K562 (cell line): ENCODE data around the gene ZNF234. TPM values are rescaled to one million over a fixed set of nuclear protein-coding genes. Genes with fewer than 3 reads are reported as not detected.

Source experiments
- CBX3 ChIP-seq, 2 experiments: IDR thresholded peaks; 1 replicate in 1 of 2; 2 replicates in 1 of 2; pipeline ENCODE4 v1.6.1; 2012; ENCODE audit warnings: inconsistent platforms in 2 of 2, low read length in 2 of 2, borderline replicate concordance in 1 of 2, control low read depth in 1 of 2
- CTBP1 ChIP-seq: fragments of 450-650 bp; IDR thresholded peaks from 2 replicates; pipeline ENCODE4 v1.6.1; 2016; ENCODE audit warnings: borderline replicate concordance
- CXXC5 ChIP-seq: fragments of 250-450 bp; sonication (Bioruptor Pico); IDR thresholded peaks from 2 replicates; pipeline ENCODE4 v1.8.0; 2022; ENCODE audit warnings: inconsistent platforms, mild to moderate bottlenecking, moderate library complexity
- JUN ChIP-seq, 2 experiments: sonication (generic) in 1 of 2; formaldehyde crosslinking in 1 of 2; IDR thresholded peaks; 2 replicates each; pipeline versions ENCODE4 v1.6.1 to v1.8.0; 2012 to 2022; ENCODE audit warnings: borderline replicate concordance in 2 of 2, mild to moderate bottlenecking in 2 of 2, improper control_type of control experiment in 1 of 2, low read depth in 1 of 2, low read length in 1 of 2, missing genetic modification reagents in 1 of 2
- MTA3 ChIP-seq: fragments of 450-650 bp; formaldehyde crosslinking; IDR thresholded peaks from 2 replicates; pipeline ENCODE4 v1.6.1; 2017; ENCODE audit warnings: mild to moderate bottlenecking, borderline replicate concordance
- MTF1 ChIP-seq: fragments of 250-450 bp; sonication (Bioruptor Pico); IDR thresholded peaks from 2 replicates; pipeline ENCODE4 v1.9.0; 2021; ENCODE audit warnings: moderate library complexity, mild to moderate bottlenecking, inconsistent platforms, borderline replicate concordance
- MYC ChIP-seq, 2 experiments: fragments of 250-450 bp in 1 of 2; sonication (Bioruptor Pico) in 1 of 2; IDR thresholded peaks; 2 replicates each; pipeline versions ENCODE4 v1.5.1 to v1.6.1; 2012 to 2021; ENCODE audit warnings: low read depth in 2 of 2, borderline replicate concordance in 1 of 2, improper control_type of control experiment in 1 of 2, low read length in 1 of 2, mild to moderate bottlenecking in 1 of 2, moderate library complexity in 1 of 2
- POLR2A ChIP-seq: fragments of 450-650 bp; conservative IDR thresholded peaks from 2 replicates; pipeline ENCODE4 v1.6.1; 2016
- TEAD1 ChIP-seq, 2 experiments: fragments of 450-650 bp in 1 of 2; sonication (generic) in 1 of 2; formaldehyde crosslinking; IDR thresholded peaks; 2 replicates each; pipeline versions ENCODE4 v1.4.0 to v1.8.0; 2020 to 2022; ENCODE audit warnings: mild to moderate bottlenecking in 2 of 2, missing genetic modification reagents in 1 of 2
- ZNF143 ChIP-seq: sonication (generic); formaldehyde crosslinking; IDR thresholded peaks from 2 replicates; pipeline ENCODE4 v1.9.0; 2022; ENCODE audit warnings: mild to moderate bottlenecking, missing genetic modification reagents
- ZNF274 ChIP-seq: IDR thresholded peaks from 2 replicates; pipeline ENCODE4 v1.6.1; 2011; ENCODE audit warnings: low read depth, mild to moderate bottlenecking, low read length, moderate library complexity, borderline replicate concordance
- polyA plus RNA-seq, 8 experiments: library from polyadenylated mRNA; depleted of rRNA in 4 of 8; stranded (reverse) in 5 of 8; unstranded in 3 of 8; fragments of >200 nt; fragmentation: Nextera tagmentation in 2 of 8; fragmentation: Illumina TruSeq in 1 of 8; extraction: Ambion mirVana in 2 of 8; extraction: Trizol in 1 of 8; gene quantifications; 2 replicates each; pipeline versions ENCODE4 v1.2.1 to v1.2.3, GENCODE V29; 2011 to 2014; ENCODE audit warnings: inconsistent platforms in 1 of 8, missing spikeins in 1 of 8
- total RNA-seq, 7 experiments: library from RNA; depleted of rRNA in 6 of 7; stranded (reverse); fragments of >200 nt in 6 of 7; fragmentation: Illumina TruSeq in 2 of 7; extraction: Trizol in 2 of 7; gene quantifications; 2 replicates each; pipeline versions ENCODE4 v1.2.1 to v1.2.3, GENCODE V29; 2011 to 2021; ENCODE audit warnings: low replicate concordance in 1 of 7
- TF ChIP-seq, protein P1 (sequence below), 2 experiments: fragments of 450-650 bp; conservative IDR thresholded peaks; 2 replicates each; pipeline ENCODE4 v1.6.1; 2017; ENCODE audit warnings: mild to moderate bottlenecking in 2 of 2, moderate library complexity in 2 of 2
- TF ChIP-seq, protein P2 (sequence below): IDR thresholded peaks from 3 replicates; pipeline ENCODE4 v1.6.1; 2011; ENCODE audit warnings: borderline replicate concordance, mild to moderate bottlenecking; ENCODE audit not compliant: insufficient read length, insufficient read depth
- TF ChIP-seq, protein P3 (sequence below): fragments of 250-450 bp; sonication (Bioruptor Pico); IDR thresholded peaks from 2 replicates; pipeline ENCODE4 v1.4.0; 2020

ZNF234 gene
- total and polyA plus RNA-seq, 9 of the 15 experiments (the other 6 are each of a cell fraction or from before 2014, with no cell fraction given), result 0.82 to 2.9 (median 1.5) TPM

DNA sequence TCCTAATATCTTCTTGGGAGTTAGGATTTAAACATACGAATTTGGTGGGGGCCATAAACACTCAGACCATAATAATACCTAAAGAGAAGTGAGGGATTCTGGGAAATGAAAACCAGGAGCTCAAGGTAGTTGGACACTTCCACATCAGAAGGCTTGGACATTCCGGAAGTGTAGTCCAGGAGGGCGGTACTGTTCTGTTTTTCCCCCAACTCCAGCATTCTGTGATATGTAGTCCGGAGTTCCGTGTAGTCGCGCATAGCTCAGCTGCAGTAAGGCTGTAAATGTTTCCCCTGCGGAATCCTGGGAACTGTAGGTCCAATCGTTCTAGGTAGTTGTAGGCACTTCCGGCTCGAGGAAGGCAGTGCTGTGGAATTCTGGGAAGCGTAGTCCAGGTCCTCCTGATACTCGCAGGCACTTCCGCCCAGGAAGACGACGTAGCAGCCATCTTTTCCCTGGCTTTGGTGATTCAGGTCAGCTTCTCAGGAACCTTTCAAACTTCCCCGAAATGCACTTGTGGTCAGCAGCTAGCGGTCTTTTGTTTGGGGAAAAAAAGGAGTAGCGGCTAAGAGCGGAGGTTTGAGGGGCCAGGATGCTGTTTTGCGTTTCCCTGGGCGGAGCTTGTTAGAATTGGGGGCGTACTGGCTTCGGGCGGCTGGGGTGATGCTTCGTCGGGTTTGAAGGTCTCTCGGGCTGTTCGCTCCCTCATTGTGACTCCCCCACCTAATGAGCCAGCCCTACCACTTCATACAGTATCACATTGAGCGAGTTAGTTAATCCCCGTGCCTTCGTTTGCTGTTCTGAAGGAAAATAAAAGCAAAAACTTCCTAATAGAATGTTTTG is 23.5 kb downstream of the ZNF234 start, which contains the start of gene ZNF226 (continued):
- no peak for TF ChIP-seq ZNF274
- no peak for TF ChIP-seq MTF1 (CRISPR knock-in tag)
- peak; percentile 56; the same call in 1 of the 2 replicates for TF ChIP-seq CTBP1
- TF ChIP-seq TEAD1 (CRISPR knock-in tag; IDR thresholded peaks at IDR 0.05), result peak; percentile 37 to 57; a peak in 2 of 4 replicates
- peak; percentile 55; the same call in 1 of the 2 replicates for TF ChIP-seq JUN (IDR thresholded peaks at IDR 0.05; ENCODE audit: borderline replicate concordance, low read depth, low read length)
- TF ChIP-seq JUN (CRISPR knock-in tag; IDR thresholded peaks at IDR 0.05; ENCODE audit: borderline replicate concordance), result no peak
- TF ChIP-seq, protein P1, sequence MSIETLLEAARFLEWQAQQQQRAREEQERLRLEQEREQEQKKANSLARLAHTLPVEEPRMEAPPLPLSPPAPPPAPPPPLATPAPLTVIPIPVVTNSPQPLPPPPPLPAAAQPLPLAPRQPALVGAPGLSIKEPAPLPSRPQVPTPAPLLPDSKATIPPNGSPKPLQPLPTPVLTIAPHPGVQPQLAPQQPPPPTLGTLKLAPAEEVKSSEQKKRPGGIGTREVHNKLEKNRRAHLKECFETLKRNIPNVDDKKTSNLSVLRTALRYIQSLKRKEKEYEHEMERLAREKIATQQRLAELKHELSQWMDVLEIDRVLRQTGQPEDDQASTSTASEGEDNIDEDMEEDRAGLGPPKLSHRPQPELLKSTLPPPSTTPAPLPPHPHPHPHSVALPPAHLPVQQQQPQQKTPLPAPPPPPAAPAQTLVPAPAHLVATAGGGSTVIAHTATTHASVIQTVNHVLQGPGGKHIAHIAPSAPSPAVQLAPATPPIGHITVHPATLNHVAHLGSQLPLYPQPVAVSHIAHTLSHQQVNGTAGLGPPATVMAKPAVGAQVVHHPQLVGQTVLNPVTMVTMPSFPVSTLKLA (conservative IDR thresholded peaks at IDR 0.05), result 0 out of 4 replicates have a peak, but pooled peaks of 1 of the 2 experiments have one; percentile 15
- peak; percentile 72 for TF ChIP-seq CXXC5 (CRISPR knock-in tag)
- TF ChIP-seq MYC (IDR thresholded peaks at IDR 0.05; ENCODE audit: low read depth, low read length), result 0 out of 2 replicates have a peak, but pooled peaks have one; percentile 32
- no peak for TF ChIP-seq MYC (CRISPR knock-in tag; IDR thresholded peaks at IDR 0.05; ENCODE audit: borderline replicate concordance, low read depth)
- peak in 1 of 2 experiments; percentile 86; a peak in 1 of 3 replicates for TF ChIP-seq CBX3 (IDR thresholded peaks at IDR 0.05; ENCODE audit: borderline replicate concordance in 1 of 2, low read length in 2 of 2)
- peak; percentile 82 for TF ChIP-seq POLR2A
- peak; percentile 24; the same call in 1 of the 2 replicates for TF ChIP-seq MTA3
- TF ChIP-seq ZNF143 (CRISPR knock-in tag), result peak; percentile 89
- TF ChIP-seq, protein P2, sequence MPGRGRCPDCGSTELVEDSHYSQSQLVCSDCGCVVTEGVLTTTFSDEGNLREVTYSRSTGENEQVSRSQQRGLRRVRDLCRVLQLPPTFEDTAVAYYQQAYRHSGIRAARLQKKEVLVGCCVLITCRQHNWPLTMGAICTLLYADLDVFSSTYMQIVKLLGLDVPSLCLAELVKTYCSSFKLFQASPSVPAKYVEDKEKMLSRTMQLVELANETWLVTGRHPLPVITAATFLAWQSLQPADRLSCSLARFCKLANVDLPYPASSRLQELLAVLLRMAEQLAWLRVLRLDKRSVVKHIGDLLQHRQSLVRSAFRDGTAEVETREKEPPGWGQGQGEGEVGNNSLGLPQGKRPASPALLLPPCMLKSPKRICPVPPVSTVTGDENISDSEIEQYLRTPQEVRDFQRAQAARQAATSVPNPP, result no peak
- TF ChIP-seq, protein P3, sequence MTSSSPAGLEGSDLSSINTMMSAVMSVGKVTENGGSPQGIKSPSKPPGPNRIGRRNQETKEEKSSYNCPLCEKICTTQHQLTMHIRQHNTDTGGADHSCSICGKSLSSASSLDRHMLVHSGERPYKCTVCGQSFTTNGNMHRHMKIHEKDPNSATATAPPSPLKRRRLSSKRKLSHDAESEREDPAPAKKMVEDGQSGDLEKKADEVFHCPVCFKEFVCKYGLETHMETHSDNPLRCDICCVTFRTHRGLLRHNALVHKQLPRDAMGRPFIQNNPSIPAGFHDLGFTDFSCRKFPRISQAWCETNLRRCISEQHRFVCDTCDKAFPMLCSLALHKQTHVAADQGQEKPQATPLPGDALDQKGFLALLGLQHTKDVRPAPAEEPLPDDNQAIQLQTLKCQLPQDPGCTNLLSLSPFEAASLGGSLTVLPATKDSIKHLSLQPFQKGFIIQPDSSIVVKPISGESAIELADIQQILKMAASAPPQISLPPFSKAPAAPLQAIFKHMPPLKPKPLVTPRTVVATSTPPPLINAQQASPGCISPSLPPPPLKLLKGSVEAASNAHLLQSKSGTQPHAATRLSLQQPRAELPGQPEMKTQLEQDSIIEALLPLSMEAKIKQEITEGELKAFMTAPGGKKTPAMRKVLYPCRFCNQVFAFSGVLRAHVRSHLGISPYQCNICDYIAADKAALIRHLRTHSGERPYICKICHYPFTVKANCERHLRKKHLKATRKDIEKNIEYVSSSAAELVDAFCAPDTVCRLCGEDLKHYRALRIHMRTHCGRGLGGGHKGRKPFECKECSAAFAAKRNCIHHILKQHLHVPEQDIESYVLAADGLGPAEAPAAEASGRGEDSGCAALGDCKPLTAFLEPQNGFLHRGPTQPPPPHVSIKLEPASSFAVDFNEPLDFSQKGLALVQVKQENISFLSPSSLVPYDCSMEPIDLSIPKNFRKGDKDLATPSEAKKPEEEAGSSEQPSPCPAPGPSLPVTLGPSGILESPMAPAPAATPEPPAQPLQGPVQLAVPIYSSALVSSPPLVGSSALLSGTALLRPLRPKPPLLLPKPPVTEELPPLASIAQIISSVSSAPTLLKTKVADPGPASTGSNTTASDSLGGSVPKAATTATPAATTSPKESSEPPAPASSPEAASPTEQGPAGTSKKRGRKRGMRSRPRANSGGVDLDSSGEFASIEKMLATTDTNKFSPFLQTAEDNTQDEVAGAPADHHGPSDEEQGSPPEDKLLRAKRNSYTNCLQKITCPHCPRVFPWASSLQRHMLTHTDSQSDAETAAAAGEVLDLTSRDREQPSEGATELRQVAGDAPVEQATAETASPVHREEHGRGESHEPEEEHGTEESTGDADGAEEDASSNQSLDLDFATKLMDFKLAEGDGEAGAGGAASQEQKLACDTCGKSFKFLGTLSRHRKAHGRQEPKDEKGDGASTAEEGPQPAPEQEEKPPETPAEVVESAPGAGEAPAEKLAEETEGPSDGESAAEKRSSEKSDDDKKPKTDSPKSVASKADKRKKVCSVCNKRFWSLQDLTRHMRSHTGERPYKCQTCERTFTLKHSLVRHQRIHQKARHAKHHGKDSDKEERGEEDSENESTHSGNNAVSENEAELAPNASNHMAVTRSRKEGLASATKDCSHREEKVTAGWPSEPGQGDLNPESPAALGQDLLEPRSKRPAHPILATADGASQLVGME (CRISPR knock-in tag), result no peak
